Measurements from ENCODE around the gene GRM1.

- TF ChIP-seq CTCF (conservative IDR thresholded peaks at IDR 0.05) (no peak), ZFX (IDR thresholded peaks at IDR 0.05) (no peak)
Observed at GRCh38 chr6:146224988-146225387, 196.1 kb downstream of the GRM1 start.

All from C4-2B (cell line).